PC-9 (cell line): ENCODE data around the gene KRTAP3-3. TPM values are rescaled to one million over a fixed set of nuclear protein-coding genes. Genes with fewer than 3 reads are reported as not detected.

ENCODE experiments used
- BruUV-seq: library from RNA; stranded (reverse); fragments of 400-500 nt; replicated peaks from 2 replicates; lab custom pipeline; 2021; lab: Mats Ljungman, UMichigan
- CTCF ChIA-PET: fragments of 300-600 bp; sonication (Branson Sonifier 250); formaldehyde crosslinking; loops from one replicate; lab custom pipeline; 2022; ENCODE audit warnings: antibody characterized with exemption; lab: Charles Lee
- POLR2A ChIA-PET: fragments of 300-600 bp; sonication (Branson Sonifier 250); formaldehyde crosslinking; loops from one replicate; lab custom pipeline; 2022; ENCODE audit warnings: antibody characterized with exemption; ENCODE audit not compliant: unreplicated experiment; lab: Charles Lee
- DNase-seq, 2 experiments: peaks; one replicate each; pipeline versions ENCODE4 v3.0.0 to v3.0.0-alpha.2; 2015 to 2022; ENCODE audit warnings: mixed read lengths in 1 of 2
- H2AFZ ChIP-seq: fragments of 200-600 bp; sonication (generic); 2 replicates; pipeline ENCODE4 v1.8.1; 2017; ENCODE audit warnings: antibody characterized with exemption
- H3F3A ChIP-seq: fragments of 200-600 bp; sonication (generic); 2 replicates; pipeline ENCODE4 v1.8.1; 2017; ENCODE audit warnings: antibody characterized with exemption, mild to moderate bottlenecking, low read depth; ENCODE audit not compliant: insufficient read depth
- H3K27ac ChIP-seq: fragments of 200-600 bp; sonication (generic); 2 replicates; pipeline ENCODE4 v1.6.1; 2016; ENCODE audit warnings: mixed run types
- H3K27me3 ChIP-seq: fragments of 200-600 bp; sonication (generic); 2 replicates; pipeline ENCODE4 v1.6.1; 2016; ENCODE audit warnings: low read depth, mixed run types; ENCODE audit not compliant: insufficient read depth
- H3K36me3 ChIP-seq: fragments of 200-600 bp; sonication (generic); 2 replicates; pipeline ENCODE4 v1.6.1; 2016; ENCODE audit warnings: low read depth, mixed run types
- H3K4me1 ChIP-seq: fragments of 200-600 bp; sonication (generic); replicated peaks from 2 replicates; pipeline ENCODE4 v1.6.1; 2016; ENCODE audit warnings: mixed run types; ENCODE audit not compliant: insufficient read depth
- H3K4me2 ChIP-seq: fragments of 200-600 bp; sonication (generic); 2 replicates; pipeline ENCODE4 v1.6.1; 2017; ENCODE audit warnings: mixed run types
- H3K4me3 ChIP-seq: fragments of 200-600 bp; sonication (generic); 2 replicates; pipeline ENCODE4 v1.6.1; 2016; ENCODE audit warnings: mixed run types
- H3K79me2 ChIP-seq: fragments of 200-600 bp; sonication (generic); 2 replicates; pipeline ENCODE4 v1.6.1; 2017; ENCODE audit warnings: low read depth, mixed run types
- H3K9me2 ChIP-seq: fragments of 200-600 bp; sonication (generic); 2 replicates; pipeline ENCODE4 v1.8.1; 2017; ENCODE audit warnings: mild to moderate bottlenecking; ENCODE audit not compliant: insufficient read depth
- H3K9me3 ChIP-seq: fragments of 200-600 bp; sonication (generic); 2 replicates; pipeline ENCODE4 v1.8.1; 2016; ENCODE audit warnings: low read depth; ENCODE audit not compliant: insufficient read depth
- H4K20me1 ChIP-seq: fragments of 200-600 bp; sonication (generic); 2 replicates; pipeline ENCODE4 v1.8.1; 2017; ENCODE audit not compliant: insufficient read depth
- CTCF ChIP-seq: fragments of 200-600 bp; sonication (generic); conservative IDR thresholded peaks from 2 replicates; pipeline ENCODE4 v1.6.1; 2017; ENCODE audit warnings: mixed run types, antibody characterized with exemption, mild to moderate bottlenecking, moderate library complexity
- EZH2 ChIP-seq: fragments of 200-600 bp; sonication (generic); IDR thresholded peaks from 2 replicates; pipeline ENCODE4 v1.8.0; 2017; ENCODE audit warnings: antibody characterized with exemption, low read depth
- intact Hi-C: fragments of 100-400 bp; cut with micrococcal nuclease; formaldehyde crosslinking; loops from one replicate; pipeline ENCODE4 v1.10.0; 2022; ENCODE audit not compliant: unreplicated experiment
- total RNA-seq: library from RNA; stranded (reverse); gene quantifications from 2 replicates; pipeline ENCODE4 v1.2.3, GENCODE V29; 2021

The KRTAP3-3 gene
- total RNA-seq, 1 experiment from 2014 or later: not detected

GRCh38 chr17:41008811-41009210 is 14.8 kb upstream of the KRTAP3-3 start, which contains the start of gene KRTAP3-1:
Gene KRTAP3-1 (minus strand): TSS chr17:41009128. CDS start chr17:41009074, 54 bp downstream.
- peak within 1 kb of the TSS; percentile 59 for H3K27ac ChIP-seq
- H3K36me3 ChIP-seq: no peaks in the 10 kb centered on the region
- BruUV-seq: no TSS peak
- POLR2A ChIA-PET: interaction anchor here (1.0 kb wide), 1 partner anchor 486 kb away, joined by 8 read pairs; no protein-coding TSS in a partner anchor
- intact Hi-C loops: no loop called here
- TF ChIP-seq EZH2: no peak
- TF ChIP-seq CTCF: no peak
- H3F3A ChIP-seq: peaks cover 39% of the 10 kb centered on the region
- H3K4me2 ChIP-seq: peak within 1 kb of the TSS; percentile 34
- CTCF ChIA-PET: no interaction called here
- no peak within 1 kb of the TSS for H2AFZ ChIP-seq
- no peaks in the 10 kb centered on the region for H3K9me2 ChIP-seq
- no peaks in the 10 kb centered on the region for H3K79me2 ChIP-seq
- H4K20me1 ChIP-seq: no peaks in the 10 kb centered on the region
- peaks cover 51% of the 10 kb centered on the region for H3K4me1 ChIP-seq
- no peak within 1 kb of the TSS for H3K4me3 ChIP-seq
- H3K9me3 ChIP-seq: no peaks in the 10 kb centered on the region; the same call in 1 of the 2 replicates
- no peak for DNase-seq
- H3K27me3 ChIP-seq: no peaks in the 10 kb centered on the region

- no peaks in the 10 kb centered on the region for H3K36me3 ChIP-seq
- peaks cover 28% of the 10 kb centered on the region for H3K4me1 ChIP-seq
- POLR2A ChIA-PET: no interaction called here
- no peak for DNase-seq
- BruUV-seq: no TSS peak
- no peak overlapping the region for H3K4me2 ChIP-seq
- TF ChIP-seq EZH2: no peak
- TF ChIP-seq CTCF: no peak
- H2AFZ ChIP-seq: no peak overlapping the region
- no peaks in the 10 kb centered on the region for H3K9me2 ChIP-seq
- no peak overlapping the region for H3K27ac ChIP-seq
- H3K79me2 ChIP-seq: no peaks in the 10 kb centered on the region
- H3K9me3 ChIP-seq: peaks cover 4% of the 10 kb centered on the region; the same call in 1 of the 2 replicates
- CTCF ChIA-PET: no interaction called here
- H3K4me3 ChIP-seq: no peak overlapping the region
- peaks cover 12% of the 10 kb centered on the region for H3F3A ChIP-seq
- intact Hi-C loops: no loop called here
- no peaks in the 10 kb centered on the region for H4K20me1 ChIP-seq
- H3K27me3 ChIP-seq: no peaks in the 10 kb centered on the region
These were observed 10.4 kb upstream of the KRTAP3-3 start for GRCh38 chr17:41004397-41004796.

- no peaks in the 10 kb centered on the region for H3K36me3 ChIP-seq
- no peaks in the 10 kb centered on the region for H3K79me2 ChIP-seq
- ChIA-PET CTCF (interaction anchor here (0.7 kb wide), 1 partner anchor 14 kb away, joined by 3 read pairs; no protein-coding TSS in a partner anchor), POLR2A (no interaction called here)
- DNase-seq: no peak
- peaks cover 8% of the 10 kb centered on the region; the same call in 1 of the 2 replicates for H3F3A ChIP-seq
- BruUV-seq: no TSS peak
- no peak overlapping the region for H3K4me2 ChIP-seq
- H3K4me1 ChIP-seq: peaks cover 23% of the 10 kb centered on the region
- H3K9me3 ChIP-seq: peaks cover 4% of the 10 kb centered on the region; the same call in 1 of the 2 replicates
- no peaks in the 10 kb centered on the region for H3K9me2 ChIP-seq
- no peaks in the 10 kb centered on the region for H3K27me3 ChIP-seq
- TF ChIP-seq EZH2 (no peak), CTCF (no peak)
- intact Hi-C loops: no loop called here
- H3K4me3 ChIP-seq: no peak overlapping the region
- H4K20me1 ChIP-seq: no peaks in the 10 kb centered on the region
- no peak overlapping the region for H2AFZ ChIP-seq
- no peak overlapping the region for H3K27ac ChIP-seq
These were observed 10.0 kb upstream of the KRTAP3-3 start for GRCh38 chr17:41003926-41004325.
